Mesothelial cell of epicardium (in vitro differentiated cells): Measurements from ENCODE around the gene UBL7. TPM values are rescaled to one million over a fixed set of nuclear protein-coding genes. Genes with fewer than 3 reads are reported as not detected.

Experiments
- DNase-seq, 2 experiments: peaks; one replicate each; pipeline ENCODE4 v3.0.0; 2021; ENCODE audit warnings: low spot score in 2 of 2; ENCODE audit not compliant: unreplicated experiment in 2 of 2
- H3K27ac Mint-ChIP-seq: 2 replicates; pipeline ENCODE4 v1.8.0; 2021; ENCODE audit warnings: mixed read lengths
- H3K27me3 Mint-ChIP-seq: 2 replicates; pipeline ENCODE4 v1.8.0; 2021; ENCODE audit warnings: low read depth, mixed read lengths
- H3K36me3 Mint-ChIP-seq: 2 replicates; pipeline ENCODE4 v1.8.0; 2021; ENCODE audit warnings: mixed read lengths
- H3K4me1 Mint-ChIP-seq: 2 replicates; pipeline ENCODE4 v1.8.0; 2021; ENCODE audit warnings: mixed read lengths
- H3K4me3 Mint-ChIP-seq: 2 replicates; pipeline ENCODE4 v1.8.0; 2021; ENCODE audit warnings: mild to moderate bottlenecking, moderate library complexity, mixed read lengths
- H3K9me3 Mint-ChIP-seq: 2 replicates; pipeline ENCODE4 v1.8.0; 2021; ENCODE audit warnings: mixed read lengths
- total RNA-seq: library from RNA; stranded (reverse); gene quantifications from 3 replicates; pipeline ENCODE4 v1.2.1, GENCODE V29; 2021
- TF ChIP-seq, protein P1 (sequence below): fragments of 200-600 bp; sonication (generic); IDR thresholded peaks from one replicate; pipeline ENCODE4 v1.5.0; 2021; ENCODE audit warnings: antibody characterized with exemption; ENCODE audit not compliant: unreplicated experiment

UBL7 gene
- total RNA-seq, 1 donor from 2014 or later = 43.2 TPM

DNA sequence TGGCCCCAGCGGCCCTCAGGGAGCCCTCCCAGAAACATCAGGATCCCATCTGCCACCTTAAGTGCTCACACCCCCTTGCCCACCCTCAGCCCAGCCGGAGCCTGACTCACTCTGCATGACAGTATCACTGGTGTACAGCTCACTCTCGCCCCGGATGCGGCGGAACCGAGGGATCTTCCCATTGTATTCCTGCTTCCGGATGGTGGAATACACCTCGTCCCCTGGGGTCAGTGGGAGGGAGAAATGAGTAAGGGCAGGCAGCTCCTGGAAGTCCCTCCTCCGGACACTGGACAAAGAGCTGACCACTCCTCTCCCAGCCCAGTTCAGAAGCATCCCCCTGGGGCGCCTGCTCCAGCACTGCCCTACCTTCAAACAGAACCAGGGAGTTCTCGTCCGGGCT, 43.7 kb downstream of the UBL7 start:
- Mint-ChIP-seq H3K4me3 (no peak overlapping the region), H3K4me1 (peaks cover 3% of the 10 kb centered on the region), H3K27me3 (no peaks in the 10 kb centered on the region), H3K9me3 (no peaks in the 10 kb centered on the region), H3K27ac (no peak overlapping the region), H3K36me3 (no peaks in the 10 kb centered on the region)
- DNase-seq = no peak
- TF ChIP-seq, protein P1, sequence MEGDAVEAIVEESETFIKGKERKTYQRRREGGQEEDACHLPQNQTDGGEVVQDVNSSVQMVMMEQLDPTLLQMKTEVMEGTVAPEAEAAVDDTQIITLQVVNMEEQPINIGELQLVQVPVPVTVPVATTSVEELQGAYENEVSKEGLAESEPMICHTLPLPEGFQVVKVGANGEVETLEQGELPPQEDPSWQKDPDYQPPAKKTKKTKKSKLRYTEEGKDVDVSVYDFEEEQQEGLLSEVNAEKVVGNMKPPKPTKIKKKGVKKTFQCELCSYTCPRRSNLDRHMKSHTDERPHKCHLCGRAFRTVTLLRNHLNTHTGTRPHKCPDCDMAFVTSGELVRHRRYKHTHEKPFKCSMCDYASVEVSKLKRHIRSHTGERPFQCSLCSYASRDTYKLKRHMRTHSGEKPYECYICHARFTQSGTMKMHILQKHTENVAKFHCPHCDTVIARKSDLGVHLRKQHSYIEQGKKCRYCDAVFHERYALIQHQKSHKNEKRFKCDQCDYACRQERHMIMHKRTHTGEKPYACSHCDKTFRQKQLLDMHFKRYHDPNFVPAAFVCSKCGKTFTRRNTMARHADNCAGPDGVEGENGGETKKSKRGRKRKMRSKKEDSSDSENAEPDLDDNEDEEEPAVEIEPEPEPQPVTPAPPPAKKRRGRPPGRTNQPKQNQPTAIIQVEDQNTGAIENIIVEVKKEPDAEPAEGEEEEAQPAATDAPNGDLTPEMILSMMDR = no peak

DNA sequence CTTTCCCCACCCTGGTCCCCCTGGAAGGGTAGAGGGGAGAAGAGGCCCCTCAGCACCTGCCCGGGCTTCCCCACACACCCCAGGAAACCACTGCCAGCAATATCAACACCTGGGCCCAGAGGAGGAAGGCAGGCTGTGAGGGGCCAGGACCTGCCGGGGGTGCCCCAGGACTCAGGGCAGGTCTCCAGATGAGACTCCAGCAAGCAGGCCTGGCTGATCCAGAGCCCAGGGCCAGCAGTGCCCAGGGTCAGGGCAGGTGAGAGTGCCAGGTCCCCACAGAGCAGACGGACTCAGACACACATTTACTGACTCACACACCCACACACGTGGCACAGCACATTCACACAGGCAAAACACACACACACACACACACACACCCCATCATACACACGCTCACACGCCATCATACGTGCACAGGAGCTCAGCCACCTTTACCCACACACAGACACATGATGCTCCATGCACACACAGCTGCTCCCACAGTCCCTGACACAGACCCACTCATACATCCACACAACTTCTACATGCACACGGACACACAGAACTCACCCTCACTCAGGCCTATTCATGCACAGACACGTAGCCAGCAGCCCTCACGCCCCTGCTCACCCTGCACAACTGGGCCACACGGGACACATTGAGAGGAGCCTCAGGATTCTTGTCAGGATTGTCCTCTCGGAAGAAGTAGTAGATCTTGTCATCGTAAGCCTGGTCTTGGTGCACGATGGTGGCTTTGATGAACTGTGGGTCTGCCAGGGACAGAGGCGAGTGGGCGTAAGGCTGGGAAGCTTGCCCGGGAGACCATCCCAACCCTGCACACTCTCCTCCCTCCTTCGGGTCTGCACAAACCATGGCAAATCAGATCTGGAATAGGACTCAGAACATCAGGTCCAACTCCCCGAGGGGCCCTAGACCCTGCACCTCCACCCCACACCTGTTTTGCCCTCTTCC, 44.7 kb downstream of the UBL7 start:
- H3K27me3 Mint-ChIP-seq = no peaks in the 10 kb centered on the region
- H3K27ac Mint-ChIP-seq = no peak overlapping the region
- H3K9me3 Mint-ChIP-seq = no peaks in the 10 kb centered on the region
- H3K4me1 Mint-ChIP-seq = peaks cover 3% of the 10 kb centered on the region
- no peak overlapping the region for H3K4me3 Mint-ChIP-seq
- DNase-seq = no peak
- TF ChIP-seq, protein P1 = no peak
- H3K36me3 Mint-ChIP-seq = no peaks in the 10 kb centered on the region

DNA sequence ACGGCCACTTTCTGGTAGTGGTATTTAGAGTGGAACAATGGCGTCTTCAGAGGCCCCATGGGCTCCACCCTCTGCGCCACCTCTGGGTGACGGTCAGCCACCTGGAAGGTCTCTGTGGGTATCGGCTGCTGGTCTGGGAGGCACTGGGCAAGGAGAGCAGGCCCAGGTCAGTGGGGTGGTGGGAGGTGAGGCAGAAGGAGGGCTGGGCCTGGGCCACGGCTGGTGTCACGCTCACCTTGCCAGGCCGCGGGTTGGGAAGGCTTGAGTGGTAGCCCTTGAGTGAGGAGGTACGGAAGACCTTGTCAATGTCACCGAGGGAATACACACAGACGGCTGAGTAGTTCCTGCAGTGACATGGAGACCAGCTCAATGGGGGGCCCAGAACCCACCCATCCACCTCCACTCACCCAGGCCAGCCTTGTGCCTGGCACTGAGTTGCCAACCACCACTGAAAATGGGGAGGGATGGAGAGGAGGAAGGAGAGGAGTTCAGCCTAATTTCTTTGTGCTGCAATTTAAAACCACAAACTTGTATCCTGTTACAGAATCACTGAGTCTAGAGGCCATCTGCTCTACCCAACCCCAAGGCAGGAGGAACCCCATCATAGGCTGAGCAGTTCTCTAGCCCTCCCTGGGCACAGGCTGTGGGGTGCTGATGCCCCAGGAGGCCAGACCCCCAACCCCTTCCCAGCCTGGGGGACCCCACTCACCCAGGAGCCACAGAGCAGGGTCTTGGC, 46.2 kb downstream of the UBL7 start:
- TF ChIP-seq, protein P1 = no peak
- no peaks in the 10 kb centered on the region for H3K27me3 Mint-ChIP-seq
- H3K36me3 Mint-ChIP-seq = no peaks in the 10 kb centered on the region
- no peak for DNase-seq
- H3K4me1 Mint-ChIP-seq = peaks cover 3% of the 10 kb centered on the region
- H3K27ac Mint-ChIP-seq = no peak overlapping the region
- H3K4me3 Mint-ChIP-seq = no peak overlapping the region
- no peaks in the 10 kb centered on the region for H3K9me3 Mint-ChIP-seq

DNA sequence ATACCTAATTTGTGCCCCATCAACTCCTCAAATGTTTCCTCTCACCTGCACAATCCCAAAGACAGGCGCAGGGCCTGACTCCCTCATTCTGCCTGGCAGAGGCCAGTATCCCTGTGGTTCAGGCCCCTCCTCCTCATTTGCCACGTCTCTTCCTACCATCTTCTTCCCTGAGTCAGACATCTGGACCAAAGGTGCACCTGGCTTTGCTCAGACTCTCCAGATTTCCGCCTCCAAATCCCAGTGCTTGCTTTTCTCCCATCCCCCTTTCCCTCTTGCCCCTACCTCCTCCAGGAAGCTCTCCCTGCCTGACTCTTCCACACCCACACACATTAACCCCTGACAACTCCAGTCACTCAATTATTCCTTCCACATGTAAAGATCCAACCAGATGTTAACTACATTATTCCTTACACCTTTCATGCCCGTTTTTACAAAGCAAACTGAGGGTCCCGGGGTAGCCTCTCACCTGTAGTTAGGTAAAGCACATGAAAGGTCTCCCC, 46.8 kb downstream of the UBL7 start:
- Mint-ChIP-seq H3K27me3 (no peaks in the 10 kb centered on the region), H3K4me1 (peaks cover 3% of the 10 kb centered on the region), H3K4me3 (no peak overlapping the region), H3K36me3 (no peaks in the 10 kb centered on the region), H3K9me3 (no peaks in the 10 kb centered on the region), H3K27ac (no peak overlapping the region)
- TF ChIP-seq, protein P1 = no peak
- DNase-seq = no peak

DNA sequence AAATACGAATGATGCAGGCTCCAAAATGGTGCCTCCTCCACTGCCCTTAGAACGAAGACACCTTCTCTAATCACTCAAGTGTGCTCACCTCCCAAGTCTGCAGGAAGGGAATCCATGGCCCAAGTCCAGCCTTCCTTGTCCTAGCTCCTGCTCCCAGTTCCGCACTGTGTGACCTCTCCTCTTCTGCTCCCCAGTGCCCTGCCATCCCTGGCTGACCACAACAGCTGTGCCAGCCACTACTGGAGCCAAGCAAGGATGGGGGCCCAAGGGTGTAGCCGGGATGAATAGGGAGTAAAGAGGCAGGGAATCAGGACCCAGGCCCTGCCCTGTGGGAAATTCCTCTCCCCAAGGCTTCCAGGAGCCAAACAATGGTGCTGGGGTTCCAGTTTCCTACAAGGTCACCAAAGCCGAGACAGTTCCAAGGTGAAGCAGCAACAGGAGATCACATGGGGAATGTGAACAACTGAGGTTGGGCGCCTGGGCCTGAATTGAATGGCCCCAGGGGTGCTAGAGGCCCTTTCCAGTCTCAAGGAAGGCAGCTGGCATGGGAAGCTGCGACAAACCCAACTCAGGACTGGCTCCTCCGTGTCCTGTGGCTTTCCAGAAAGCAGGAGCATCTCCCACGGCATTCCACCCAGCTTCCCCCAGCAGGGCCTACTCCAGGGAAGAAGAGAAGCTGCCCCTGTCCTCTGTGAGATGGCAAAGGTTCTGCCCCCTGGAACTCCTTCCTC, 47.4 kb downstream of the UBL7 start:
- H3K27ac Mint-ChIP-seq = no peak overlapping the region
- DNase-seq = no peak
- no peak overlapping the region for H3K4me3 Mint-ChIP-seq
- H3K36me3 Mint-ChIP-seq = no peaks in the 10 kb centered on the region
- H3K9me3 Mint-ChIP-seq = no peaks in the 10 kb centered on the region
- H3K4me1 Mint-ChIP-seq = peaks cover 2% of the 10 kb centered on the region
- TF ChIP-seq, protein P1 = no peak
- no peaks in the 10 kb centered on the region for H3K27me3 Mint-ChIP-seq
